CD14-positive monocyte (primary cell): ENCODE data around the gene GINS1. TPM values are rescaled to one million over a fixed set of nuclear protein-coding genes. Genes with fewer than 3 reads are reported as not detected.

Experiments used
- DNase-seq, 3 donors: peaks; one replicate each; pipeline ENCODE4 v3.0.0-alpha.2; 2011 to 2022
- H2AFZ ChIP-seq: 2 replicates; pipeline ENCODE4 v1.6.0; 2012; ENCODE audit warnings: mild to moderate bottlenecking, low read depth, low read length, inconsistent platforms; ENCODE audit not compliant: insufficient read depth, poor library complexity, severe bottlenecking
- H3K27ac ChIP-seq, 2 donors: 1 replicate in 1 of 2; 2 replicates in 1 of 2; pipeline ENCODE4 v1.5.1; 2012 to 2013; ENCODE audit warnings: low read length in 2 of 2, control low read depth in 1 of 2, inconsistent platforms in 1 of 2, low read depth in 1 of 2, mild to moderate bottlenecking in 1 of 2
- H3K27me3 ChIP-seq, 2 donors: one replicate each; pipeline versions ENCODE4 v1.6.0 to v1.6.1; 2011 to 2013; ENCODE audit warnings: low read length in 2 of 2; ENCODE audit not compliant: control insufficient read depth in 2 of 2, insufficient read depth in 2 of 2
- H3K36me3 ChIP-seq, 2 donors: replicated peaks in 1 of 2; 1 replicate in 1 of 2; 2 replicates in 1 of 2; pipeline versions ENCODE4 v1.5.1 to v1.6.1; 2012 to 2013; ENCODE audit warnings: low read length in 2 of 2, control low read depth in 1 of 2, inconsistent platforms in 1 of 2, mild to moderate bottlenecking in 1 of 2; ENCODE audit not compliant: insufficient read depth in 2 of 2, control insufficient read depth in 1 of 2
- H3K4me1 ChIP-seq, 2 donors: 1 replicate in 1 of 2; 2 replicates in 1 of 2; pipeline versions ENCODE4 v1.5.1 to v1.6.1; 2012 to 2013; ENCODE audit warnings: low read length in 2 of 2, control low read depth in 1 of 2, inconsistent platforms in 1 of 2, mild to moderate bottlenecking in 1 of 2, moderate library complexity in 1 of 2; ENCODE audit not compliant: insufficient read depth in 2 of 2, control insufficient read depth in 1 of 2
- H3K4me2 ChIP-seq: replicated peaks from 2 replicates; pipeline ENCODE3; 2012; ENCODE audit warnings: low read length, moderate library complexity, mild to moderate bottlenecking; ENCODE audit not compliant: poor library complexity, severe bottlenecking; ENCODE audit errors: extremely low read depth
- H3K4me3 ChIP-seq, 3 experiments: fragments of 200-600 bp in 1 of 3; sonication (generic) in 1 of 3; replicated peaks in 1 of 3; 1 replicate in 2 of 3; 2 replicates in 1 of 3; pipeline ENCODE4 v1.5.1; 2011 to 2013; ENCODE audit warnings: low read length in 3 of 3, mild to moderate bottlenecking in 3 of 3, control low read depth in 2 of 3, low read depth in 2 of 3, inconsistent platforms in 1 of 3, moderate library complexity in 1 of 3
- H3K79me2 ChIP-seq: 2 replicates; pipeline ENCODE4 v1.6.0; 2012; ENCODE audit warnings: mild to moderate bottlenecking, control low read depth, inconsistent platforms, low read length, moderate library complexity; ENCODE audit not compliant: insufficient read depth
- H3K9ac ChIP-seq: 2 replicates; pipeline ENCODE4 v1.6.0; 2017; ENCODE audit warnings: low read length, mild to moderate bottlenecking; ENCODE audit not compliant: insufficient read depth, poor library complexity, severe bottlenecking
- H3K9me3 ChIP-seq, 2 donors: replicated peaks in 1 of 2; 1 replicate in 1 of 2; 2 replicates in 1 of 2; pipeline versions ENCODE4 v1.5.1 to v1.6.1; 2012 to 2013; ENCODE audit warnings: low read length in 2 of 2, control low read depth in 1 of 2; ENCODE audit not compliant: control insufficient read depth in 1 of 2, insufficient read depth in 1 of 2
- H4K20me1 ChIP-seq: 2 replicates; pipeline ENCODE4 v1.6.0; 2012; ENCODE audit warnings: mild to moderate bottlenecking, low read length, control low read depth, moderate library complexity; ENCODE audit not compliant: insufficient read depth
- H3K27ac Mint-ChIP-seq, 7 donors: one replicate each; pipeline ENCODE4 v1.8.0; 2020; ENCODE audit warnings: mild to moderate bottlenecking in 7 of 7, mixed read lengths in 7 of 7, moderate library complexity in 6 of 7, inconsistent platforms in 2 of 7
- H3K27me3 Mint-ChIP-seq, 3 donors: one replicate each; pipeline ENCODE4 v1.8.0; 2021 to 2022; ENCODE audit warnings: low read depth in 3 of 3, mild to moderate bottlenecking in 3 of 3, mixed read lengths in 3 of 3, moderate library complexity in 3 of 3, inconsistent platforms in 1 of 3
- H3K36me3 Mint-ChIP-seq, 2 donors: one replicate each; pipeline ENCODE4 v1.8.0; 2020; ENCODE audit warnings: mixed read lengths in 2 of 2, inconsistent platforms in 1 of 2, mild to moderate bottlenecking in 1 of 2
- H3K4me1 Mint-ChIP-seq: one replicate; pipeline ENCODE4 v1.8.0; 2020; ENCODE audit warnings: mild to moderate bottlenecking, mixed read lengths
- H3K4me3 Mint-ChIP-seq, 2 donors: one replicate each; pipeline ENCODE4 v1.8.0; 2020; ENCODE audit warnings: mild to moderate bottlenecking in 2 of 2, mixed read lengths in 2 of 2, moderate library complexity in 1 of 2
- H3K9me3 Mint-ChIP-seq, 7 donors: one replicate each; pipeline ENCODE4 v1.8.0; 2020 to 2022; ENCODE audit warnings: mixed read lengths in 7 of 7, mild to moderate bottlenecking in 6 of 7, moderate library complexity in 6 of 7, inconsistent platforms in 2 of 7
- WGBS: methylation state at CpG from one replicate; pipeline ENCODE4 v1.1.5; 2013; ENCODE audit warnings: missing lambda C conversion rate; ENCODE audit not compliant: insufficient coverage; 5-methylcytosine and 5-hydroxymethylcytosine counted together
- intact Hi-C, 2 donors: fragments of 100-400 bp; cut with micrococcal nuclease; formaldehyde crosslinking; loops; one replicate each; pipeline versions ENCODE4 v1.15.0 to v1.15.1; 2023
- polyA plus RNA-seq, 3 donors: library from polyadenylated mRNA; depleted of rRNA in 1 of 3; unstranded in 2 of 3; stranded (reverse) in 1 of 3; fragments of 300-500 nt in 2 of 3; fragments of >200 nt in 1 of 3; fragmentation: Illumina TruSeq in 2 of 3; gene quantifications; 1 replicate in 2 of 3; 2 replicates in 1 of 3; pipeline ENCODE4 v1.2.3, GENCODE V29; 2012 to 2021
- TF ChIP-seq, protein P1 (sequence below): fragments of 200-600 bp; IDR thresholded peaks from one replicate; pipeline ENCODE4 v1.8.0; 2022; ENCODE audit warnings: antibody characterized with exemption, mild to moderate bottlenecking

The GINS1 gene
- polyA plus RNA-seq, 3 donors: 0.16 to 0.48 (median 0.28) TPM

DNA sequence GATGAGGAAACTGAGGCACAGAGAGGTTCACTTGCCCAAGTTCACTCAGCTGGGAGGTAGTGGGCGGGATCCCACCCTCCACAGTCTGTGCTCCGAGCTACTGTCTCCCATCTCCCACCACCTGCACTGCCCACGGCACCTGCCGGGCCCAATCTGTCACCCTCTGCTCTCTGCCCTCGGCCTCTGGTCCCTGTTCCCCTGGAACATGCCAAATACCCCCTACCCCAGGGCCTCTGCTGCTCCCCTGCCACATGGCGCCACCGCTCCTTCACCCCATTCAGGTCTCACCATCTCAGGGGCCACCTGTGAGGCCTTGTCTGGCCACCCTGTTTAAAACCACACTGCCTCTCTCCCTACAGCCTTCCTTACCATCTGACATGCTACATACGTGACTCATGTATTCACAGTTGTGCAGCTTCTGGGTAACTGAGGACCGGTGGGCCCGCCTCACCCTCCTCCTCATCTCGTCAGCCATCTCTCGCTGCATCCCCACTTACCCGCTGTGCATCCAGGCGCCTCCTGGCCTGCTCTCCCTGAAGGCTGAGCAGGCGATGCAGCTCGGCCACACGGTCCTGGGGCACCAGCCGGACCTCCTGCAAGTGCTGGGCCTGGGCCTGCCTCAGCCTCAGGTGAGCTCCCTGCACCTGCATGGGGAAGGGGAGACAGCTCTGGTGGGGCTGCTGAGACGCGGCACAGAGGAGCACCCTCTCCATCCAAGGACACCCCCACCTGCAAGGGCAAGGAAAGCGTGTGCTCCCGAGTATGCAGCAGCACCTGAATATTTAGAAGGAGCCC lies 50.6 kb downstream of the GINS1 start:
- peak overlapping the region in 1 of 7 donors; percentile 75 for H3K27ac Mint-ChIP-seq
- no peak overlapping the region for H3K4me2 ChIP-seq
- H3K4me1 Mint-ChIP-seq: peaks cover 22% of the 10 kb centered on the region
- no peak overlapping the region for H3K9ac ChIP-seq
- peaks cover 23 to 24% of the 10 kb centered on the region in 2 donors for H3K4me1 ChIP-seq
- H3K27me3 ChIP-seq: no peaks in the 10 kb centered on the region
- H3K9me3 ChIP-seq: no peaks in the 10 kb centered on the region
- no peak for DNase-seq
- no peaks in the 10 kb centered on the region for H3K36me3 Mint-ChIP-seq
- H3K9me3 Mint-ChIP-seq: peaks cover 0 to 3% (median 0%) of the 10 kb centered on the region in 7 donors
- H3K79me2 ChIP-seq: no peaks in the 10 kb centered on the region
- TF ChIP-seq, protein P1, sequence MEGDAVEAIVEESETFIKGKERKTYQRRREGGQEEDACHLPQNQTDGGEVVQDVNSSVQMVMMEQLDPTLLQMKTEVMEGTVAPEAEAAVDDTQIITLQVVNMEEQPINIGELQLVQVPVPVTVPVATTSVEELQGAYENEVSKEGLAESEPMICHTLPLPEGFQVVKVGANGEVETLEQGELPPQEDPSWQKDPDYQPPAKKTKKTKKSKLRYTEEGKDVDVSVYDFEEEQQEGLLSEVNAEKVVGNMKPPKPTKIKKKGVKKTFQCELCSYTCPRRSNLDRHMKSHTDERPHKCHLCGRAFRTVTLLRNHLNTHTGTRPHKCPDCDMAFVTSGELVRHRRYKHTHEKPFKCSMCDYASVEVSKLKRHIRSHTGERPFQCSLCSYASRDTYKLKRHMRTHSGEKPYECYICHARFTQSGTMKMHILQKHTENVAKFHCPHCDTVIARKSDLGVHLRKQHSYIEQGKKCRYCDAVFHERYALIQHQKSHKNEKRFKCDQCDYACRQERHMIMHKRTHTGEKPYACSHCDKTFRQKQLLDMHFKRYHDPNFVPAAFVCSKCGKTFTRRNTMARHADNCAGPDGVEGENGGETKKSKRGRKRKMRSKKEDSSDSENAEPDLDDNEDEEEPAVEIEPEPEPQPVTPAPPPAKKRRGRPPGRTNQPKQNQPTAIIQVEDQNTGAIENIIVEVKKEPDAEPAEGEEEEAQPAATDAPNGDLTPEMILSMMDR: no peak
- H2AFZ ChIP-seq: no peak overlapping the region
- no peak overlapping the region for H3K27ac ChIP-seq
- 90% methylated on average over 18 of the region's 22 CpGs for WGBS
- no peaks in the 10 kb centered on the region for H4K20me1 ChIP-seq
- no peak overlapping the region for H3K4me3 Mint-ChIP-seq
- peaks cover 0 to 1% (median 0%) of the 10 kb centered on the region in 3 donors for H3K27me3 Mint-ChIP-seq
- intact Hi-C loops: no loop called here
- H3K36me3 ChIP-seq: no peaks in the 10 kb centered on the region
- no peak overlapping the region for H3K4me3 ChIP-seq

DNA sequence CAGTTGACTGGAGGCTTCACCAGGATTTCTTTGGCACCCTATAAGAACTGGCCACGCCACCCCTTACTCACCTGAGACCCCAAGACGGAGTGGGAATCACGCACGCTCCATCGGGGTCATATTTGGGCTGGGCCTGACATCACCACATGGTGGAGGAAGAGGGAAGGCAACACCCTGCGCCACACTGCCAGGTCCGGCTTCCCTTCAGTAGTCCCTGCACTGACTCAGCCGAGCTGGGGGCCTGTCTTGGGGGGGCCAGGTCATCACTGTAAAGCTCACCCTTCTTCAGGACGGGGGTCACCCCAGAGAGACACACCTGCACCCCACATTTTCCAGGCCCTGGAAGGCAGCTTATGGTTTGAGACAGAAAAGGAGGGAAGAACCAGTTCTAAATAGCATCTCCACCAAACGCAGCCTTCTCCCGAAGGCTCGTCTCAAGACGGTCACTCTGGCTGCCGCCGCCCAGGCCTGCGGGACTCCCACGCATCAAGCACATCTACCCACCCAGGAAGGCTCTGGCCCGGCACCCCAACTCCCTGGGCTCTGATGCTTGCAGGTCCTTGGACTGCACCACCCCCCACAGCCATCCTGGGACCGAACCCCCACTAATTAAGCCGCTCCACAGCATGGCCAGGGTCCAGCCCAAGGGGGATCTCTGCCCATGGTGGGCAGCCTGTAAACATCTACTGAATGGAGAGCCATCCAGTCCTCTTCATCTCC lies 51.8 kb downstream of the GINS1 start:
- H3K27me3 ChIP-seq: no peaks in the 10 kb centered on the region
- H3K36me3 Mint-ChIP-seq: no peaks in the 10 kb centered on the region
- no peaks in the 10 kb centered on the region for H3K36me3 ChIP-seq
- H2AFZ ChIP-seq: no peak overlapping the region
- H3K4me3 Mint-ChIP-seq: no peak overlapping the region
- no peak overlapping the region for H3K4me2 ChIP-seq
- H3K27ac Mint-ChIP-seq: no peak overlapping the region
- H3K9me3 Mint-ChIP-seq: peaks cover 0 to 3% (median 0%) of the 10 kb centered on the region in 7 donors
- H3K27me3 Mint-ChIP-seq: peaks cover 0 to 1% (median 0%) of the 10 kb centered on the region in 3 donors
- H3K27ac ChIP-seq: no peak overlapping the region
- H4K20me1 ChIP-seq: no peaks in the 10 kb centered on the region
- H3K9ac ChIP-seq: no peak overlapping the region
- TF ChIP-seq, protein P1: no peak
- H3K9me3 ChIP-seq: no peaks in the 10 kb centered on the region
- H3K79me2 ChIP-seq: no peaks in the 10 kb centered on the region
- H3K4me1 ChIP-seq: peaks cover 23 to 24% of the 10 kb centered on the region in 2 donors
- no peak for DNase-seq
- 98% methylated on average over 13 of the region's 20 CpGs for WGBS
- intact Hi-C loops: no loop called here
- no peak overlapping the region for H3K4me3 ChIP-seq
- peaks cover 22% of the 10 kb centered on the region for H3K4me1 Mint-ChIP-seq
